GM18951 (cell line): ENCODE results near the gene SLC9A4.

Experiments
- POLR2A ChIP-seq: IDR thresholded peaks from 4 replicates; pipeline ENCODE4 v1.6.1; 2011; ENCODE audit warnings: mild to moderate bottlenecking; ENCODE audit not compliant: insufficient read length, insufficient read depth; ENCODE audit errors: extremely low read depth
- in situ Hi-C: fragments of 300-500 bp; cut with MboI; formaldehyde crosslinking; loops from one replicate; pipeline ENCODE4 v1.12.0; 2022; ENCODE audit warnings: low sequenced_read_pairs, mixed read lengths, inconsistent platforms; ENCODE audit not compliant: unreplicated experiment

Gene SLC9A4

GRCh38 chr2:102473020-102473419 is at the start of gene SLC9A4:
TSS of gene SLC9A4 (plus strand) at chr2:102473226. CDS start at chr2:102473760, 534 bp downstream.
- TF ChIP-seq POLR2A, result no peak
- in situ Hi-C loops, result no loop called here

- no peak for TF ChIP-seq POLR2A
- in situ Hi-C loops, result no loop called here
Observed at GRCh38 chr2:102423368-102423767, 49.7 kb upstream of the SLC9A4 start.

GRCh38 chr2:102424754-102425153 is 48.3 kb upstream of the SLC9A4 start:
- TF ChIP-seq POLR2A, result no peak
- in situ Hi-C loops, result no loop called here

GRCh38 chr2:102425441-102426132 is 47.4 kb upstream of the SLC9A4 start:
- in situ Hi-C loops, result no loop called here

GRCh38 chr2:102427249-102427648 is 45.8 kb upstream of the SLC9A4 start:
- TF ChIP-seq POLR2A, result no peak
- in situ Hi-C loops, result no loop called here

More at GRCh38 chr2:102425441-102426132, 47.4 kb upstream of the SLC9A4 start:
- no peak for TF ChIP-seq POLR2A

- no peak for TF ChIP-seq POLR2A
- in situ Hi-C loops, result no loop called here
Observed at GRCh38 chr2:102428573-102428972, 44.5 kb upstream of the SLC9A4 start.

GRCh38 chr2:102432386-102432785 is 40.6 kb upstream of the SLC9A4 start:
- in situ Hi-C loops, result no loop called here
- TF ChIP-seq POLR2A, result no peak

GRCh38 chr2:102433973-102434654 is 38.9 kb upstream of the SLC9A4 start:
- no peak for TF ChIP-seq POLR2A
- in situ Hi-C loops, result no loop called here

GRCh38 chr2:102434655-102435381 is 38.2 kb upstream of the SLC9A4 start:
- in situ Hi-C loops, result no loop called here
- no peak for TF ChIP-seq POLR2A

GRCh38 chr2:102435741-102436140 is 37.3 kb upstream of the SLC9A4 start:
- in situ Hi-C loops, result no loop called here
- no peak for TF ChIP-seq POLR2A

GRCh38 chr2:102436323-102436722 is 36.7 kb upstream of the SLC9A4 start:
- in situ Hi-C loops, result no loop called here
- no peak for TF ChIP-seq POLR2A

GRCh38 chr2:102437122-102437521 is 35.9 kb upstream of the SLC9A4 start:
- in situ Hi-C loops, result no loop called here

GRCh38 chr2:102438111-102438510 is 34.9 kb upstream of the SLC9A4 start:
- in situ Hi-C loops, result no loop called here
- no peak for TF ChIP-seq POLR2A

More at GRCh38 chr2:102437122-102437521, 35.9 kb upstream of the SLC9A4 start:
- no peak for TF ChIP-seq POLR2A
